Mucosa of rectum (tissue), 2 donors: ENCODE measurements around the gene ARHGAP31.

Source experiments
- H3K27ac ChIP-seq, 2 donors: one replicate each; pipeline ENCODE4 v1.7.0; 2013; ENCODE audit warnings: inconsistent platforms in 2 of 2, low read depth in 2 of 2, low read length in 2 of 2
- H3K27me3 ChIP-seq, 2 donors: one replicate each; pipeline ENCODE4 v1.7.0; 2013; ENCODE audit warnings: low read length in 2 of 2; ENCODE audit not compliant: control insufficient read depth in 2 of 2, insufficient read depth in 2 of 2
- H3K36me3 ChIP-seq, 2 donors: one replicate each; pipeline ENCODE4 v1.7.0; 2013; ENCODE audit warnings: low read length in 2 of 2; ENCODE audit not compliant: control insufficient read depth in 2 of 2, insufficient read depth in 2 of 2
- H3K4me1 ChIP-seq, 2 donors: one replicate each; pipeline ENCODE4 v1.7.0; 2013; ENCODE audit warnings: low read length in 2 of 2, mild to moderate bottlenecking in 1 of 2; ENCODE audit not compliant: control insufficient read depth in 2 of 2, insufficient read depth in 2 of 2
- H3K4me3 ChIP-seq, 2 donors: one replicate each; pipeline ENCODE4 v1.7.0; 2013; ENCODE audit warnings: low read length in 2 of 2
- H3K9ac ChIP-seq, 2 donors: one replicate each; pipeline ENCODE4 v1.7.0; 2013; ENCODE audit warnings: low read length in 2 of 2, low read depth in 1 of 2, mild to moderate bottlenecking in 1 of 2
- H3K9me3 ChIP-seq, 2 donors: one replicate each; pipeline ENCODE4 v1.7.0; 2013; ENCODE audit warnings: low read length in 2 of 2; ENCODE audit not compliant: control insufficient read depth in 2 of 2
- donor health status: healthy.
- donor health status: Normal muscosa, but diverticular disease.

ARHGAP31 gene

GRCh38 chr3:119308355-119308754, 14.2 kb downstream of the ARHGAP31 start:
- no peak overlapping the region for H3K27ac ChIP-seq
- no peak overlapping the region for H3K9ac ChIP-seq
- H3K9me3 ChIP-seq: no peaks in the 10 kb centered on the region
- no peaks in the 10 kb centered on the region for H3K4me1 ChIP-seq
- H3K27me3 ChIP-seq: no peaks in the 10 kb centered on the region
- no peak overlapping the region for H3K4me3 ChIP-seq
- no peaks in the 10 kb centered on the region for H3K36me3 ChIP-seq

GRCh38 chr3:119309591-119309990, 15.4 kb downstream of the ARHGAP31 start:
- H3K27ac ChIP-seq: no peak overlapping the region
- no peak overlapping the region for H3K4me3 ChIP-seq
- H3K36me3 ChIP-seq: peaks cover 0 to 3% of the 10 kb centered on the region in 2 donors
- no peaks in the 10 kb centered on the region for H3K27me3 ChIP-seq
- H3K4me1 ChIP-seq: no peaks in the 10 kb centered on the region
- H3K9ac ChIP-seq: no peak overlapping the region
- no peaks in the 10 kb centered on the region for H3K9me3 ChIP-seq

DNA sequence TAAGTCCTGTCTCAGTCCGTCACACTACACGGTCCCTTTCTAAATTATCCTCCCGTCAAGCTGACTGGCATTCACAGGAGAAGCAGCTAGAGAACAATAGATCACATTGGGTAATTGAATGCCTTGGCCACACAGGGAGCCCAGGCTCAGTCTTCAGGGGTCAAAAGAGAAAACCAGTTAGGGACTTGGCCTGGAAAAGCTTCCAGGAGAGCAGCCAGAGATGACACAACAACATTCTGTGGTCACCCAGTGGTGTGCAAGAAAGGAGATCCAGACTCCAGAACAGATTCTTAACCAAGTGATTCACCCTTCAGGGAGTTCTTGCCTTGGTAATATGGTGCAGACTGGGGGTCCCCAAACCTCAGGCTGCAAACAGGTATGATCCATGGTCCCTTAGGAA, 15.9 kb downstream of the ARHGAP31 start:
- no peaks in the 10 kb centered on the region for H3K4me1 ChIP-seq

GRCh38 chr3:119311081-119311925, 17.1 kb downstream of the ARHGAP31 start:
- Histone ChIP-seq H3K9me3 (no peaks in the 10 kb centered on the region), H3K27me3 (no peaks in the 10 kb centered on the region), H3K9ac (no peak overlapping the region), H3K4me3 (no peak overlapping the region), H3K4me1 (no peaks in the 10 kb centered on the region), H3K27ac (no peak overlapping the region), H3K36me3 (peaks cover 0 to 3% of the 10 kb centered on the region in 2 donors)

More for the DNA sequence above, 15.9 kb downstream of the ARHGAP31 start:
- no peaks in the 10 kb centered on the region for H3K9me3 ChIP-seq
- peaks cover 0 to 3% of the 10 kb centered on the region in 2 donors for H3K36me3 ChIP-seq
- H3K27ac ChIP-seq: no peak overlapping the region
- H3K4me3 ChIP-seq: no peak overlapping the region
- no peaks in the 10 kb centered on the region for H3K27me3 ChIP-seq
- H3K9ac ChIP-seq: no peak overlapping the region

- H3K4me1 ChIP-seq: no peaks in the 10 kb centered on the region
- H3K27ac ChIP-seq: no peak overlapping the region
These were observed 19.3 kb downstream of the ARHGAP31 start for GRCh38 chr3:119313461-119313860.

DNA sequence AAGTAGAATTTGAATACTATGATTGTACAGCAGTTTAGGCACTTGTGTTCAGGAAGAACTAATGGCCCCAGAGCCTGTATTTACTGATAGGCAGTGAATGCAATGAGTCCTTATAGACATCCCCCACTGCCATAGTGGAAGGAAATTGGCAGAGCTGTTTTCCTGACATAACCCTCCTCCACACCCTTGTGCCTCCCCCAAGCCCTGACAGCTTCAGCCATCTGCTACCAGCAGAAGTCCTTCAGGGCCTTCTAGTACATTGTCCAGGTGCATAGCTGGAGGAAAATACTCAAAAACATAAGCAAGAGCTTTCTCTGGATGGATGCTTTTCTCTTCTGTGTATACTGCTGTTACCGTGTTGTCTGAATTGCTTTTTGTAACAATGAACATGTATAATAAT, 20.6 kb downstream of the ARHGAP31 start:
- Histone ChIP-seq H3K27me3 (no peaks in the 10 kb centered on the region), H3K27ac (no peak overlapping the region), H3K4me1 (no peaks in the 10 kb centered on the region), H3K4me3 (no peak overlapping the region), H3K9me3 (no peaks in the 10 kb centered on the region), H3K36me3 (peaks cover 0 to 3% of the 10 kb centered on the region in 2 donors), H3K9ac (no peak overlapping the region)

More at GRCh38 chr3:119313461-119313860, 19.3 kb downstream of the ARHGAP31 start:
- H3K9me3 ChIP-seq: no peaks in the 10 kb centered on the region
- no peaks in the 10 kb centered on the region for H3K27me3 ChIP-seq
- H3K36me3 ChIP-seq: peaks cover 0 to 3% of the 10 kb centered on the region in 2 donors
- H3K4me3 ChIP-seq: no peak overlapping the region
- H3K9ac ChIP-seq: no peak overlapping the region

DNA sequence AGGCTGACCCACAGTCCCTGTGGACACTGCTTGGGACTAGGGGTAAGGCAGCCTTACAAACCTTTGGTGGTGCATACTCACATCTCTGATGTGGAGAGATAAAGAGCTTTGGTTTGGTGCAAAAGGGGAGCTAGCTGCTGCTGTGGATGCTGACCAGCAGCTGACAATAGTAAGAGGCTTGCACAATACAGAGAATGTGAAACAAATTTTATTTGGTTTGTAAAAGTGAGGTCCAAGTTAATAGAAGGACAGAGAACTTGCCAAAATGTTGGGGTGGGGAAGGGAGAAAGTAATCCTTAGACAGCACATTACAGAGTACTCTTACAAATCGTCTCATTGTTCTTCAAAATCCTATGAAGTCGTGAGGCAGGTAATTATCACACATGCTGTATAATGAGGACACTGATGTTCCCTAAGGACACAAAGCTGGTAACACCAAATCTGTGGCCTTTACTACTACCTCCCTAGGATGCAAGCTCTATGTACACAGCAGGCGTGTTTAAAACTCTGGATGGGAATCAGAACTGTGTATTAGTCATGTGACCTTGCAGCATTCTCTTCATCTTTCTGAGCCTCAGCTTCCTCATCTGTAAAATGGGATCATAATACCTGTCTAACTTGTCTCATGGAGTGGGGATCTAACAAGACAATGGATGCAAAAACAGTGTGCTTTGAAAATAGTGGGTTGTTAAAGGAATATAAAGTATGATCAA, 21.6 kb downstream of the ARHGAP31 start:
- no peaks in the 10 kb centered on the region for H3K9me3 ChIP-seq
- H3K4me3 ChIP-seq: no peak overlapping the region
- H3K9ac ChIP-seq: no peak overlapping the region
- peaks cover 0 to 3% of the 10 kb centered on the region in 2 donors for H3K36me3 ChIP-seq
- no peaks in the 10 kb centered on the region for H3K4me1 ChIP-seq
- H3K27ac ChIP-seq: no peak overlapping the region
- no peaks in the 10 kb centered on the region for H3K27me3 ChIP-seq

GRCh38 chr3:119316313-119316670, 22.1 kb downstream of the ARHGAP31 start:
- Histone ChIP-seq H3K27ac (no peak overlapping the region), H3K4me3 (no peak overlapping the region), H3K9ac (no peak overlapping the region), H3K4me1 (no peaks in the 10 kb centered on the region), H3K36me3 (peaks cover 0 to 3% of the 10 kb centered on the region in 2 donors), H3K27me3 (no peaks in the 10 kb centered on the region), H3K9me3 (no peaks in the 10 kb centered on the region)

DNA sequence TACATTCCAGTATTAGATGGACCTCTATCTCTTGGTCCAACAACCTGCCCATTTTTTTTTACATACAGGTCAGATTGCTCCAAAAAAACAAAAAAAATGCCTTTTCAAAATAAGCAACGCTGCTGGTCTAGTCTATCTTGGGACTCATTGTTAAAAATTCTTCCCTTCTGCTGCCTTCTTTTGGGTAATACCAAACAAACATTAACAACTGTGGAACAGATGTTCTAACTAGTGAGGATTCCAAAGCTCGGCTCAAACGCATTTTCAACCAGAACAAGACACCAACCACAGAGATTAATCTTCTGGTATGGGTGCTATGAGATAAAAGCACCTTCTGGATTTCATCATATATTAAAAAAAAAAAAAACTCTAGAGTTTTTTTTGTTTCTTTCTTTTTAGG, 24.7 kb downstream of the ARHGAP31 start:
- Histone ChIP-seq H3K4me1 (peaks cover 6 to 8% of the 10 kb centered on the region in 2 donors), H3K27me3 (no peaks in the 10 kb centered on the region), H3K27ac (no peak overlapping the region), H3K9ac (no peak overlapping the region), H3K9me3 (no peaks in the 10 kb centered on the region), H3K4me3 (no peak overlapping the region), H3K36me3 (peaks cover 0 to 3% of the 10 kb centered on the region in 2 donors)

GRCh38 chr3:119319311-119319710, 25.1 kb downstream of the ARHGAP31 start:
- Histone ChIP-seq H3K27ac (no peak overlapping the region), H3K9me3 (no peaks in the 10 kb centered on the region), H3K36me3 (no peaks in the 10 kb centered on the region), H3K27me3 (no peaks in the 10 kb centered on the region), H3K4me1 (peaks cover 6 to 8% of the 10 kb centered on the region in 2 donors), H3K9ac (no peak overlapping the region), H3K4me3 (no peak overlapping the region)
